ENCODE data around the gene LIN28A. TPM values are rescaled to one million over a fixed set of nuclear protein-coding genes. Genes with fewer than 3 reads are reported as not detected.

Gene LIN28A
- polyA plus RNA-seq, 1 of the 3 experiments (the other 2 are of a cell fraction), result not detected

- no peak overlapping the region for H3K27ac ChIP-seq (ENCODE audit: low read depth in 2 of 2, low read length in 1 of 2)
- H3F3A ChIP-seq (replicated peaks; ENCODE audit: insufficient read depth), result no peaks in the 10 kb centered on the region
- H3K4me2 ChIP-seq, result no peak overlapping the region
- H3K27me3 ChIP-seq (ENCODE audit: insufficient read depth), result peaks cover 25% of the 10 kb centered on the region; the same call in 1 of the 2 replicates
- H3K9me2 ChIP-seq, result no peaks in the 10 kb centered on the region
- no peaks in the 10 kb centered on the region for H3K36me3 ChIP-seq (replicated peaks in 1 of 2; ENCODE audit: control insufficient read depth in 1 of 2, insufficient read depth in 2 of 2, low read length in 1 of 2)
- H2AFZ ChIP-seq (ENCODE audit: low read depth), result no peak overlapping the region
- ChIA-PET CTCF (interaction anchor here (0.6 to 6.7 kb wide), 16 partner anchors 10 to 127 kb away, joined by 3 to 99 read pairs (median 6); partner anchors contain the start of genes CEP85, CRYBG2 and SH3BGRL3), POLR2A (no interaction called here)
- DNase-seq, result peak; percentile 49
- no peaks in the 10 kb centered on the region for H3K79me2 ChIP-seq (ENCODE audit: insufficient read depth)
- TF ChIP-seq EZH2phosphoT487 (IDR thresholded peaks at IDR 0.05; ENCODE audit: borderline replicate concordance, low read depth) (no peak), SIN3A (IDR thresholded peaks at IDR 0.05; ENCODE audit: borderline replicate concordance, low read depth, low read length) (no peak), RFX5 (IDR thresholded peaks at IDR 0.05; ENCODE audit: low read length) (no peak), CHD2 (IDR thresholded peaks at IDR 0.05; ENCODE audit: low read length, partially characterized antibody) (no peak), JUND (IDR thresholded peaks at IDR 0.05) (no peak), RCOR1 (IDR thresholded peaks at IDR 0.05; ENCODE audit: low read length) (no peak), SMC3 (IDR thresholded peaks at IDR 0.05; ENCODE audit: low read depth, low read length) (no peak)
- TF ChIP-seq, protein P1, sequence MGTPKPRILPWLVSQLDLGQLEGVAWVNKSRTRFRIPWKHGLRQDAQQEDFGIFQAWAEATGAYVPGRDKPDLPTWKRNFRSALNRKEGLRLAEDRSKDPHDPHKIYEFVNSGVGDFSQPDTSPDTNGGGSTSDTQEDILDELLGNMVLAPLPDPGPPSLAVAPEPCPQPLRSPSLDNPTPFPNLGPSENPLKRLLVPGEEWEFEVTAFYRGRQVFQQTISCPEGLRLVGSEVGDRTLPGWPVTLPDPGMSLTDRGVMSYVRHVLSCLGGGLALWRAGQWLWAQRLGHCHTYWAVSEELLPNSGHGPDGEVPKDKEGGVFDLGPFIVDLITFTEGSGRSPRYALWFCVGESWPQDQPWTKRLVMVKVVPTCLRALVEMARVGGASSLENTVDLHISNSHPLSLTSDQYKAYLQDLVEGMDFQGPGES (IDR thresholded peaks at IDR 0.05; ENCODE audit: low read depth, low read length), result no peak
- H3K9ac ChIP-seq, result no peak overlapping the region
- 95% methylated on average over 8 of the region's 12 CpGs for WGBS (ENCODE audit: low lambda C conversion rate)
- no peak overlapping the region for H3K4me3 ChIP-seq (ENCODE audit: low read depth in 2 of 2, low read length in 1 of 2)
- H3K9me3 ChIP-seq, result no peaks in the 10 kb centered on the region
- peaks cover 0 to 9% of the 10 kb centered on the region in 2 experiments; a peak in 2 of 4 replicates for H3K4me1 ChIP-seq (ENCODE audit: control insufficient read depth in 1 of 2, insufficient read depth in 2 of 2, low read depth in 1 of 2, low read length in 1 of 2)
- no peaks in the 10 kb centered on the region for H4K20me1 ChIP-seq (ENCODE audit: insufficient read depth)
Observed at GRCh38 chr1:26361605-26362122, 49.0 kb upstream of the LIN28A start.

DNA sequence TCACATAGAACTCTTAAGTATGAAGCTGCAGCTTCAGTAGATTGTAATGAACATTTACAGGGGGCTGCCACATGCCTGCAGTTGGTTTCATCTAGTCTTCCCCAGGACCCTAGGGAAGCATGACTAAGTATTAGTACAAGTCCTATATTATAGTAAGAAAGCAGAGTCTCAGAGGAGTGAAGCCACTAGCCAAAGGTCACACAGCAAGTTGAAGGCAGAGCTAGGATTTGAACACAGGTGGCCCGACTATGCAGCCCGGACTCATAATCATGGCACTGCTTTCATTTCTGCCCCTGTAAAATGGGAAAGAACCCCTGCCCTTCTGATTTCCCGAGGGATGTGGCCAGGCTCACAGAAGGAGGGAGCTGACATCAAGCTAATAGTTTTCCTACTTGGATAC, 48.3 kb upstream of the LIN28A start:
- Histone ChIP-seq H3K27me3 (ENCODE audit: insufficient read depth) (peaks cover 25% of the 10 kb centered on the region; the same call in 1 of the 2 replicates), H4K20me1 (ENCODE audit: insufficient read depth) (no peaks in the 10 kb centered on the region), H3F3A (replicated peaks; ENCODE audit: insufficient read depth) (no peaks in the 10 kb centered on the region), H3K4me2 (no peak overlapping the region), H3K9me3 (no peaks in the 10 kb centered on the region), H3K9me2 (no peaks in the 10 kb centered on the region), H3K79me2 (ENCODE audit: insufficient read depth) (no peaks in the 10 kb centered on the region), H3K4me3 (ENCODE audit: low read depth in 2 of 2, low read length in 1 of 2) (no peak overlapping the region), H3K4me1 (ENCODE audit: control insufficient read depth in 1 of 2, insufficient read depth in 2 of 2, low read depth in 1 of 2, low read length in 1 of 2) (peaks cover 0 to 9% of the 10 kb centered on the region in 2 experiments; a peak in 2 of 4 replicates), H3K36me3 (replicated peaks in 1 of 2; ENCODE audit: control insufficient read depth in 1 of 2, insufficient read depth in 2 of 2, low read length in 1 of 2) (no peaks in the 10 kb centered on the region), H3K9ac (no peak overlapping the region), H2AFZ (ENCODE audit: low read depth) (no peak overlapping the region), H3K27ac (ENCODE audit: low read depth in 2 of 2, low read length in 1 of 2) (no peak overlapping the region)
- whole genome bisulfite sequencing (ENCODE audit: low lambda C conversion rate), result 65% methylated on average over 3 of the region's 3 CpGs
- CTCF ChIA-PET, result interaction anchor here (0.6 to 6.7 kb wide), 15 partner anchors 9 to 128 kb away, joined by 3 to 99 read pairs (median 6); partner anchors contain the start of genes CEP85, CRYBG2 and SH3BGRL3
- POLR2A ChIA-PET, result no interaction called here
- DNase-seq, result no peak
- TF ChIP-seq EP300 (IDR thresholded peaks at IDR 0.05; ENCODE audit: borderline replicate concordance in 1 of 2, low read depth in 1 of 2, low read length in 1 of 2) (no peak), SIN3A (IDR thresholded peaks at IDR 0.05; ENCODE audit: borderline replicate concordance, low read depth, low read length) (no peak), POLR2AphosphoS5 (IDR thresholded peaks at IDR 0.05; ENCODE audit: low read depth, low read length) (no peak), FOSL2 (IDR thresholded peaks at IDR 0.05; ENCODE audit: borderline replicate concordance, low read depth) (no peak), RCOR1 (IDR thresholded peaks at IDR 0.05; ENCODE audit: low read length) (no peak), CHD2 (IDR thresholded peaks at IDR 0.05; ENCODE audit: low read length, partially characterized antibody) (no peak), RAD21 (IDR thresholded peaks at IDR 0.05; ENCODE audit: low read length) (no peak), NRF1 (IDR thresholded peaks at IDR 0.05; ENCODE audit: low read depth, low read length) (no peak)
- TF ChIP-seq, protein P2, sequence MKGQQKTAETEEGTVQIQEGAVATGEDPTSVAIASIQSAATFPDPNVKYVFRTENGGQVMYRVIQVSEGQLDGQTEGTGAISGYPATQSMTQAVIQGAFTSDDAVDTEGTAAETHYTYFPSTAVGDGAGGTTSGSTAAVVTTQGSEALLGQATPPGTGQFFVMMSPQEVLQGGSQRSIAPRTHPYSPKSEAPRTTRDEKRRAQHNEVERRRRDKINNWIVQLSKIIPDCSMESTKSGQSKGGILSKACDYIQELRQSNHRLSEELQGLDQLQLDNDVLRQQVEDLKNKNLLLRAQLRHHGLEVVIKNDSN (IDR thresholded peaks at IDR 0.05; ENCODE audit: borderline replicate concordance, low read depth), result no peak

All from SK-N-SH (cell line).